ENCODE results near the gene SOX18. TPM values are rescaled to one million over a fixed set of nuclear protein-coding genes. Genes with fewer than 3 reads are reported as not detected.

Gene SOX18
- polyA plus RNA-seq, 3 donors = not detected

GRCh38 chr20:64064145-64064698 lies 14.8 kb upstream of the SOX18 start:
- peaks cover under 1 to 28% (median 20%) of the 10 kb centered on the region in 3 donors for H3K27me3 Mint-ChIP-seq (ENCODE audit: low read depth in 3 of 3)
- peaks cover 44% of the 10 kb centered on the region for H3K4me1 Mint-ChIP-seq
- Histone ChIP-seq H4K20me1 (ENCODE audit: insufficient read depth, low read length) (peaks cover 14% of the 10 kb centered on the region), H3K27me3 (ENCODE audit: control insufficient read depth in 2 of 2, insufficient read depth in 2 of 2, low read length in 2 of 2) (no peaks in the 10 kb centered on the region), H3K36me3 (replicated peaks in 1 of 2; ENCODE audit: control insufficient read depth in 1 of 2, insufficient read depth in 2 of 2, low read length in 2 of 2) (no peaks in the 10 kb centered on the region), H3K4me2 (replicated peaks; ENCODE audit: extremely low read depth, low read length, poor library complexity, severe bottlenecking) (peak overlapping the region; percentile 92), H3K4me3 (replicated peaks in 1 of 3; ENCODE audit: low read depth in 2 of 3, low read length in 3 of 3) (peak overlapping the region in 1 of 3 experiments; percentile 82), H3K9me3 (replicated peaks in 1 of 2; ENCODE audit: control insufficient read depth in 1 of 2, insufficient read depth in 1 of 2, low read length in 2 of 2) (no peaks in the 10 kb centered on the region), H3K27ac (ENCODE audit: low read depth in 1 of 2, low read length in 2 of 2) (no peak overlapping the region), H3K4me1 (ENCODE audit: control insufficient read depth in 1 of 2, insufficient read depth in 2 of 2, low read length in 2 of 2) (peaks cover 32 to 52% of the 10 kb centered on the region in 2 donors), H3K9ac (ENCODE audit: insufficient read depth, low read length, poor library complexity, severe bottlenecking) (no peak overlapping the region), H3K79me2 (ENCODE audit: insufficient read depth, low read length) (peaks cover 4% of the 10 kb centered on the region), H2AFZ (ENCODE audit: insufficient read depth, low read depth, low read length, poor library complexity, severe bottlenecking) (peak overlapping the region; percentile 91)
- no peaks in the 10 kb centered on the region for H3K36me3 Mint-ChIP-seq
- peaks cover 0 to 2% (median 0%) of the 10 kb centered on the region in 7 donors for H3K9me3 Mint-ChIP-seq
- peak overlapping the region in 3 of 7 donors; percentile 48 to 62 (median 53) for H3K27ac Mint-ChIP-seq
- intact Hi-C loops (cut with micrococcal nuclease) = loop anchor here in 1 of 2 donors (5.0 to 10.0 kb wide), 2 partner anchors 82 to 539 kb away; partner anchors contain the start of genes PPDPF and PRPF6
- 51% methylated on average over 8 of the region's 12 CpGs for WGBS (ENCODE audit: insufficient coverage)
- TF ChIP-seq CTCF (IDR thresholded peaks at IDR 0.05) = no peak
- no peak for DNase-seq
- H3K4me3 Mint-ChIP-seq = peak overlapping the region; percentile 82 to 87

GRCh38 chr20:64063389-64064144 lies 14.1 kb upstream of the SOX18 start:
- peaks cover 12% of the 10 kb centered on the region for H4K20me1 ChIP-seq (ENCODE audit: insufficient read depth, low read length)
- TF ChIP-seq CTCF (IDR thresholded peaks at IDR 0.05) = no peak
- H3K36me3 ChIP-seq (replicated peaks in 1 of 2; ENCODE audit: control insufficient read depth in 1 of 2, insufficient read depth in 2 of 2, low read length in 2 of 2) = no peaks in the 10 kb centered on the region
- no peaks in the 10 kb centered on the region for H3K27me3 ChIP-seq (ENCODE audit: control insufficient read depth in 2 of 2, insufficient read depth in 2 of 2, low read length in 2 of 2)
- Mint-ChIP-seq H3K4me1 (peaks cover 44% of the 10 kb centered on the region), H3K27me3 (ENCODE audit: low read depth in 3 of 3) (peaks cover 2 to 27% (median 20%) of the 10 kb centered on the region in 3 donors), H3K9me3 (peaks cover 0 to 2% (median 0%) of the 10 kb centered on the region in 7 donors), H3K36me3 (no peaks in the 10 kb centered on the region), H3K4me3 (peak overlapping the region; percentile 82 to 87), H3K27ac (peak overlapping the region in 5 of 7 donors; percentile 18 to 81 (median 50))
- peaks cover 32 to 52% of the 10 kb centered on the region in 2 donors for H3K4me1 ChIP-seq (ENCODE audit: control insufficient read depth in 1 of 2, insufficient read depth in 2 of 2, low read length in 2 of 2)
- intact Hi-C loops (cut with micrococcal nuclease) = loop anchor here (1.0 to 10.0 kb wide), 6 partner anchors 15 to 539 kb away; partner anchors contain the start of genes PRPF6 (in 2 of the 2), RGS19 (in 2 of the 2), PPDPF (in 1 of the 2) and UCKL1 (in 1 of the 2)
- H3K27ac ChIP-seq (ENCODE audit: low read depth in 1 of 2, low read length in 2 of 2) = peak overlapping the region in 1 of 2 donors; percentile 22
- peak overlapping the region; percentile 92 for H3K4me2 ChIP-seq (replicated peaks; ENCODE audit: extremely low read depth, low read length, poor library complexity, severe bottlenecking)
- H3K79me2 ChIP-seq (ENCODE audit: insufficient read depth, low read length) = peaks cover 4% of the 10 kb centered on the region
- H3K4me3 ChIP-seq (replicated peaks in 1 of 3; ENCODE audit: low read depth in 2 of 3, low read length in 3 of 3) = peak overlapping the region; percentile 65 to 82 (median 68)
- H2AFZ ChIP-seq (ENCODE audit: insufficient read depth, low read depth, low read length, poor library complexity, severe bottlenecking) = peak overlapping the region; percentile 91
- no peaks in the 10 kb centered on the region for H3K9me3 ChIP-seq (replicated peaks in 1 of 2; ENCODE audit: control insufficient read depth in 1 of 2, insufficient read depth in 1 of 2, low read length in 2 of 2)
- WGBS (ENCODE audit: insufficient coverage) = under 1% methylated on average over 50 of the region's 51 CpGs
- DNase-seq = no peak
- peak overlapping the region; percentile 68 for H3K9ac ChIP-seq (ENCODE audit: insufficient read depth, low read length, poor library complexity, severe bottlenecking)

All from CD14-positive monocyte (primary cell).